Chondrocyte (in vitro differentiated cells): Measurements from ENCODE around the gene IL9. TPM values are rescaled to one million over a fixed set of nuclear protein-coding genes. Genes with fewer than 3 reads are reported as not detected.

Experiments used
- DNase-seq: peaks from one replicate; pipeline ENCODE4 v3.0.0; 2021; ENCODE audit warnings: mixed read lengths, low spot score
- H3K27ac Mint-ChIP-seq: one replicate; pipeline ENCODE4 v1.8.0; 2021; ENCODE audit warnings: mild to moderate bottlenecking, moderate library complexity, mixed read lengths; ENCODE audit not compliant: unreplicated experiment
- H3K27me3 Mint-ChIP-seq: 2 replicates; pipeline ENCODE4 v1.8.0; 2021; ENCODE audit warnings: low read depth, mixed read lengths
- H3K36me3 Mint-ChIP-seq: 2 replicates; pipeline ENCODE4 v1.8.0; 2021; ENCODE audit warnings: low read depth, mixed read lengths
- H3K4me1 Mint-ChIP-seq: 2 replicates; pipeline ENCODE4 v1.8.0; 2021; ENCODE audit warnings: low read depth, mild to moderate bottlenecking, mixed read lengths
- H3K4me3 Mint-ChIP-seq: one replicate; pipeline ENCODE4 v1.8.0; 2021; ENCODE audit warnings: mild to moderate bottlenecking, moderate library complexity, mixed read lengths; ENCODE audit not compliant: unreplicated experiment
- H3K9me3 Mint-ChIP-seq: 2 replicates; pipeline ENCODE4 v1.8.0; 2021; ENCODE audit warnings: low read depth, mixed read lengths
- total RNA-seq: library from RNA; stranded (reverse); gene quantifications from 3 replicates; pipeline ENCODE4 v1.2.1, GENCODE V29; 2021
- TF ChIP-seq, protein P1 (sequence below): fragments of 200-600 bp; sonication (generic); IDR thresholded peaks from 2 replicates; pipeline ENCODE4 v1.5.0; 2021; ENCODE audit warnings: antibody characterized with exemption, mild to moderate bottlenecking, moderate library complexity

Gene IL9
- total RNA-seq, 1 donor from 2014 or later: not detected

DNA sequence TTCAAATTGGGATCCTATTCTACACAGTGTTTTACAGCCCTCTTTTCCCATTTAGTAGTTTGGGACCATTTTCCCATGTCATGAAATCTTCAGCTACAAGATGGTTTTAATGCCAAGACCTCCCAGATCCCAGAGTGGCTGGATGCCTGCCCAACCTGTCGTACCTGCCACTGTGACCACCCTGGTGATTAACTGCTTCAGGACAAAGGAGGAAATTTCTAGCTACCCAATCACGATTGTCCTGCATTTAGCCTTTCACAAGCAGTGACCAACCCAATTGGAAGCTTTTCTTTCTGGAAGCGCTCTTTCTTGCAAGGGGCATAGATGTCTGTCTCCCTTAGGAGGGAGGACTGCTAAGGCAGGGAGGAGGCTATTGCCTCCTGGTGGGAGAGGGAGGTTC lies 13.8 kb downstream of the IL9 start:
- Mint-ChIP-seq H3K36me3 (no peaks in the 10 kb centered on the region), H3K4me3 (no peak overlapping the region), H3K4me1 (no peaks in the 10 kb centered on the region), H3K27me3 (peaks cover 37% of the 10 kb centered on the region), H3K27ac (no peak overlapping the region), H3K9me3 (no peaks in the 10 kb centered on the region)
- TF ChIP-seq, protein P1, sequence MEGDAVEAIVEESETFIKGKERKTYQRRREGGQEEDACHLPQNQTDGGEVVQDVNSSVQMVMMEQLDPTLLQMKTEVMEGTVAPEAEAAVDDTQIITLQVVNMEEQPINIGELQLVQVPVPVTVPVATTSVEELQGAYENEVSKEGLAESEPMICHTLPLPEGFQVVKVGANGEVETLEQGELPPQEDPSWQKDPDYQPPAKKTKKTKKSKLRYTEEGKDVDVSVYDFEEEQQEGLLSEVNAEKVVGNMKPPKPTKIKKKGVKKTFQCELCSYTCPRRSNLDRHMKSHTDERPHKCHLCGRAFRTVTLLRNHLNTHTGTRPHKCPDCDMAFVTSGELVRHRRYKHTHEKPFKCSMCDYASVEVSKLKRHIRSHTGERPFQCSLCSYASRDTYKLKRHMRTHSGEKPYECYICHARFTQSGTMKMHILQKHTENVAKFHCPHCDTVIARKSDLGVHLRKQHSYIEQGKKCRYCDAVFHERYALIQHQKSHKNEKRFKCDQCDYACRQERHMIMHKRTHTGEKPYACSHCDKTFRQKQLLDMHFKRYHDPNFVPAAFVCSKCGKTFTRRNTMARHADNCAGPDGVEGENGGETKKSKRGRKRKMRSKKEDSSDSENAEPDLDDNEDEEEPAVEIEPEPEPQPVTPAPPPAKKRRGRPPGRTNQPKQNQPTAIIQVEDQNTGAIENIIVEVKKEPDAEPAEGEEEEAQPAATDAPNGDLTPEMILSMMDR: no peak
- no peak for DNase-seq

- Mint-ChIP-seq H3K4me3 (no peak overlapping the region), H3K27ac (no peak overlapping the region), H3K4me1 (no peaks in the 10 kb centered on the region), H3K27me3 (peaks cover 39% of the 10 kb centered on the region), H3K9me3 (no peaks in the 10 kb centered on the region), H3K36me3 (no peaks in the 10 kb centered on the region)
- DNase-seq: no peak
- TF ChIP-seq, protein P1: no peak
Measured at GRCh38 chr5:135881244-135881643, 14.4 kb downstream of the IL9 start.

DNA sequence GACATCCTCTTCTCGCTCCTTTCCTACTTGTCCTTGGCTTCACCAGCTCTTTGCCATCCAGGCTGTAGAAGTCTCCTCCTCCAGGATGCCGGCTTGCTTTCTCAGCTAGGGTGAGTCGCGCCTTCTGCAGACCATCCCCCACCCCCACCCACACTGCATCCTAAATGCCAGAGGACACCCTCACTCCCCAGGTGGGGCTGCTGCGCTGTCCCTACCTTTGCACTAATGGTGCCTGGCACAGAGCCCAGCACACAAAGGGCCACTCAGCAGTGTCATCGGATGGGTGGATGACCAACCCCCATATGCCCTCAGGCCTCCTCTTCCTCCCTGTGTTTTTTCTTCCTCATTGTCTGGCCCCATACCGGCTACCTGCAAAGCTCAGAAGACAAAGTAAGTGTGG lies 14.8 kb downstream of the IL9 start:
- Mint-ChIP-seq H3K27ac (no peak overlapping the region), H3K27me3 (peaks cover 38% of the 10 kb centered on the region), H3K4me1 (no peaks in the 10 kb centered on the region), H3K36me3 (no peaks in the 10 kb centered on the region), H3K4me3 (no peak overlapping the region), H3K9me3 (no peaks in the 10 kb centered on the region)
- TF ChIP-seq, protein P1: no peak
- DNase-seq: no peak

DNA sequence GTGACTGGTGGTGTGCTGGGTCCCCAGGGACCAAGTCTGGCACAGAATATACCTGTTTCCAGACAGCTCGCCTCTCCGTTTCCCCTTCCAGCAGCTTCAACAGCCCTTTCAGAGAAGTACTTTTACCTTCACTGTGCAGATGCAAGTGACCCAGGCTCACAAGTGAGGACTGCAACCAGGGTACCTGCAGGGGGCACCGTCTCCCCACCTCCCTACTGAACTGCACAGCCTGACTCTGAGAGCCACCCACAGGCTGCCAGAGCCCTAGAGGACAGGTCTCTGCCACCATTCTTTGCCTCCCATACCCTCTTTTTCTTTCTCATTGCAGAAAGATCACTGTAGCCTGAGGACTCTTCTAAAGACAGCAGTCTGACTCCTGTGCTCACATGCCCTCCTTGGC lies 15.4 kb downstream of the IL9 start:
- TF ChIP-seq, protein P1: peak; percentile 42
- H3K4me3 Mint-ChIP-seq: no peak overlapping the region
- no peaks in the 10 kb centered on the region for H3K9me3 Mint-ChIP-seq
- H3K4me1 Mint-ChIP-seq: no peaks in the 10 kb centered on the region
- H3K27ac Mint-ChIP-seq: no peak overlapping the region
- H3K27me3 Mint-ChIP-seq: peaks cover 38% of the 10 kb centered on the region
- no peak for DNase-seq
- no peaks in the 10 kb centered on the region for H3K36me3 Mint-ChIP-seq

DNA sequence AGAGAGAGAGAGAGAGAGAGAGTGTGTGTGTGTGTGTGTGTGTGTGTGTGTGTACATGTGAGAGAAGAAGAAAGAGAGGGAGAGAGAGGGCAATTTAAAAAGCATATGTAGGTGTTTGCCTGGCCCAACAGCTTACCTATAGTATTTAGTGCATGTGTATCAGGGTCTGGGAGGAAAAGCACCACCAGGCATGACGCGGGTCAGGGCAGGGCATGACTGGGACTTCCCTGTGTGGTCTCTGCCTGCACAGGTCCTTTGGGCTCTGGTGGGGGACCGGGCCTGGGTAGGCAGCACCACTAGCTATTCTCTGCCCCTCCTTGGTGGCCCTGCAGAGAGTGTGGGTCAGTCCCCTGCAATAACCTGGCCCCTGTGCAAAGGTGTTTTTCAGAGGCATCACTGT lies 16.1 kb downstream of the IL9 start:
- H3K27ac Mint-ChIP-seq: no peak overlapping the region

More for the DNA sequence above, 16.1 kb downstream of the IL9 start:
- Mint-ChIP-seq H3K36me3 (no peaks in the 10 kb centered on the region), H3K27me3 (peaks cover 35% of the 10 kb centered on the region), H3K4me1 (no peaks in the 10 kb centered on the region), H3K4me3 (no peak overlapping the region), H3K9me3 (no peaks in the 10 kb centered on the region)
- TF ChIP-seq, protein P1: no peak
- no peak for DNase-seq
